Fibroblast of villous mesenchyme (primary cell): Measurements from ENCODE around the gene DOCK8. TPM values are rescaled to one million over a fixed set of nuclear protein-coding genes. Genes with fewer than 3 reads are reported as not detected.
"Not testable (repeated sequence)": the region's sequence is repeated elsewhere in the genome, so short reads cannot be mapped to it uniquely, and the experiment has no call there.

Source experiments
- DNase-seq: peaks from one replicate; pipeline ENCODE4 v3.0.0-alpha.2; 2010; ENCODE audit warnings: low read depth
- H3K4me3 ChIP-seq: 2 replicates; pipeline ENCODE4 v1.5.1; 2011; ENCODE audit warnings: low read depth, mild to moderate bottlenecking, low read length
- total RNA-seq: library from RNA; depleted of rRNA; stranded (reverse); fragments of >200 nt; gene quantifications from 2 replicates; pipeline ENCODE4 v1.2.3, GENCODE V29; 2012
- TF ChIP-seq, protein P1 (sequence below): IDR thresholded peaks from 2 replicates; pipeline ENCODE4 v1.5.1; 2012; ENCODE audit warnings: low read depth, mild to moderate bottlenecking, low read length; ENCODE audit not compliant: insufficient read depth

Gene DOCK8
- total RNA-seq, 1 donor, result 2.6 TPM

DNA sequence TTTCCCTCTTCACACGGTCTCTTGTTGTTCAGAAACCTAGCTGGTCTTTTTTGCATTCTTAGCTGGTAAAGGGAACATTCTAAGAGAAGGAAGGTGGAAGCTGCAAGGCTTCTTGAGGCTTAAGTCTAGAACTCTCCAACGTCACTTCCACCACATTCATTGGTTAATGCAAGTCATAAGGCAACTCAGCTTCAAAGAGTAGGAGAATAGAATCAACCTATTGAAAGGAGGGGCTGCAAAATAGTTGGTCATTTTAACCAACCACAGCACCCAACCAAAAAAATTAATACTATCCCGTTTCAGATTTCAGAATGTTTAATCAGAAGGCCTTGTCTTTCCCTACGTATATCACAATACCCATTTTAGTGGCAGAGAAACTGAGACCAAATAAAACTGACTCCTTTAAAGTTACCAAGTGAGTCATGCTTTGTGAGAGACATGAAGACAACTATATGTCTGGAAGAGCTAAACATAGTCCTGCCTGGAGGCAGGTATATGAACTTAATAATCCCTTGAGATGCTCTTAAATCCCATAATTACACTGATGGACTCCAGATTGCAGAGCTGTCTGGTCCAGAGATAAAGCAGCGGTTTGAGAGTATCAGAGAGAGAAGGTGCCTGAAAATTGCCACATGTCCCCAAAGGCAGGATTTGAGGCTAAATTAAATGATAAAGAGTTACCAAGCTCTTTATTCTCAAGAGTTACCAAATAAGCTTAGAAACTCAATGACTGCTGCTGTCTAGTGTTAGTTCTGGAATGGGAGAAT, 14.4 kb downstream of the DOCK8 start:
- no peak for DNase-seq
- H3K4me3 ChIP-seq, result no peak overlapping the region
- TF ChIP-seq, protein P1, sequence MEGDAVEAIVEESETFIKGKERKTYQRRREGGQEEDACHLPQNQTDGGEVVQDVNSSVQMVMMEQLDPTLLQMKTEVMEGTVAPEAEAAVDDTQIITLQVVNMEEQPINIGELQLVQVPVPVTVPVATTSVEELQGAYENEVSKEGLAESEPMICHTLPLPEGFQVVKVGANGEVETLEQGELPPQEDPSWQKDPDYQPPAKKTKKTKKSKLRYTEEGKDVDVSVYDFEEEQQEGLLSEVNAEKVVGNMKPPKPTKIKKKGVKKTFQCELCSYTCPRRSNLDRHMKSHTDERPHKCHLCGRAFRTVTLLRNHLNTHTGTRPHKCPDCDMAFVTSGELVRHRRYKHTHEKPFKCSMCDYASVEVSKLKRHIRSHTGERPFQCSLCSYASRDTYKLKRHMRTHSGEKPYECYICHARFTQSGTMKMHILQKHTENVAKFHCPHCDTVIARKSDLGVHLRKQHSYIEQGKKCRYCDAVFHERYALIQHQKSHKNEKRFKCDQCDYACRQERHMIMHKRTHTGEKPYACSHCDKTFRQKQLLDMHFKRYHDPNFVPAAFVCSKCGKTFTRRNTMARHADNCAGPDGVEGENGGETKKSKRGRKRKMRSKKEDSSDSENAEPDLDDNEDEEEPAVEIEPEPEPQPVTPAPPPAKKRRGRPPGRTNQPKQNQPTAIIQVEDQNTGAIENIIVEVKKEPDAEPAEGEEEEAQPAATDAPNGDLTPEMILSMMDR, result no peak

- H3K4me3 ChIP-seq, result not testable (repeated sequence)
Measured at GRCh38 chr9:231625-232024, 17.0 kb downstream of the DOCK8 start.

DNA sequence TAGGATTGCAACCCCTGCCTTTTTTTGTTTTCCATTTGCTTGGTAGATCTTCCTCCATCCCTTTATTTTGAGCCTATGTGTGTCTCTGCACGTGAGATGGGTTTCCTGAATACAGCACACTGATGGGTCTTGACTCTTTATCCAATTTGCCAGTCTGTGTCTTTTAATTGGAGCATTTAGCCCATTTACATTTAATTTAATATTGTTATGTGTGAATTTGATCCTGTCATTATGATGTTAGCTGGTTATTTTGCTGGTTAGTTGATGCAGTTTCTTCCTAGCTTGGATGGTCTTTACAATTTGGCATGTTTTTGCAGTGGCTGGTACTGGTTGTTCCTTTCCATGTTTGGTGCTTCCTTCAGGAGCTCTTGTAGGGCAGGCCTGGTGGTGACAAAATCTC, 19.0 kb downstream of the DOCK8 start:
- not testable (repeated sequence) for H3K4me3 ChIP-seq, DNase-seq

More at GRCh38 chr9:231625-232024, 17.0 kb downstream of the DOCK8 start:
- not testable (repeated sequence) for DNase-seq

GRCh38 chr9:237141-237857, 22.6 kb downstream of the DOCK8 start:
- DNase-seq, result no peak
- H3K4me3 ChIP-seq, result no peak overlapping the region
- TF ChIP-seq, protein P1, result no peak

DNA sequence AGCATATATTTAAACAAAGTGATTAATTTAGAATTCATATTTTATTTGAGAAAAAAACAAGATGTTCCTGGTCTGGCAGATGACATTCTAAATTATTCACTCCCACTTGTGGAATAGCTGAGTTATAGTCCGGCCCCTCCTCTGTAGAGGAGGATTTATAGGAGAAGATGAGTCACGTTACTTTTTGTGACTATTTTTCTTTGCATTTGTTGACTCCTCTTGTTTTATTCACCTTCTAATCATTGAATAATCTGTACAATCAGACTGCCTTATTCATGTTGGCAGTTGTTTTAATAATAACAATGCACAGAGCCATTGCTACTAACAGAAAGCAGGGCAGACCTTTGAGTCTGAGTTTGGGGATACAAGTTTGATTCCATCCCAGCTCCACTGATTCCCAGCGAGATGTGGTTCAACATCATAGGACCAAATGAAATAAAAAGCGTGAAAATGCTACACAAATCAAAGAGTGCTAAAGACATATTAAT, 23.2 kb downstream of the DOCK8 start:
- no peak for DNase-seq
- TF ChIP-seq, protein P1, result no peak
- no peak overlapping the region for H3K4me3 ChIP-seq

GRCh38 chr9:242461-243080, 27.9 kb downstream of the DOCK8 start:
- no peak for DNase-seq
- TF ChIP-seq, protein P1, result no peak
- no peak overlapping the region for H3K4me3 ChIP-seq

GRCh38 chr9:248278-248961, 33.8 kb downstream of the DOCK8 start:
- TF ChIP-seq, protein P1, result no peak
- no peak for DNase-seq
- H3K4me3 ChIP-seq, result no peak overlapping the region
